B cell (primary cell): Measurements from ENCODE around the gene KIDINS220.
"Not testable (repeated sequence)": the region's sequence is repeated elsewhere in the genome, so short reads cannot be mapped to it uniquely, and the experiment has no call there.

Experiments
- CTCF ChIP-seq: fragments of 200-600 bp; IDR thresholded peaks from one replicate; pipeline ENCODE4 v1.8.0; 2022; ENCODE audit warnings: antibody characterized with exemption, mild to moderate bottlenecking
- EZH2 ChIP-seq: IDR thresholded peaks from 2 replicates; pipeline ENCODE4 v1.6.1; 2012; ENCODE audit warnings: borderline replicate concordance, low read depth, mild to moderate bottlenecking, moderate library complexity, low read length; ENCODE audit not compliant: insufficient read depth, poor library complexity, severe bottlenecking

GRCh38 chr2:8729101-8729500 is 108.3 kb downstream of the KIDINS220 start:
- TF ChIP-seq CTCF, EZH2: not testable (repeated sequence)
